Sigmoid colon (tissue), 7 donors: Measurements from ENCODE around the gene ITGB1. TPM values are rescaled to one million over a fixed set of nuclear protein-coding genes. Genes with fewer than 3 reads are reported as not detected.

Experiments
- DNase-seq: peaks from one replicate; pipeline ENCODE4 v3.0.0-alpha.2; 2019
- H3K27ac ChIP-seq, 4 donors: fragments of 200-600 bp; sonication (generic); one replicate each; pipeline ENCODE4 v1.5.1; 2016 to 2019; ENCODE audit warnings: mild to moderate bottlenecking in 1 of 4
- H3K27me3 ChIP-seq, 3 donors: fragments of 200-600 bp; sonication (generic); one replicate each; pipeline ENCODE4 v1.5.1; 2019; ENCODE audit warnings: mild to moderate bottlenecking in 1 of 3
- H3K36me3 ChIP-seq, 4 donors: fragments of 200-600 bp; sonication (generic); one replicate each; pipeline ENCODE4 v1.5.1; 2016 to 2019
- H3K4me1 ChIP-seq, 4 donors: fragments of 200-600 bp; sonication (generic); one replicate each; pipeline ENCODE4 v1.5.1; 2017 to 2019
- H3K4me3 ChIP-seq, 4 donors: fragments of 200-600 bp; sonication (generic); one replicate each; pipeline ENCODE4 v1.5.1; 2017 to 2019; ENCODE audit warnings: mild to moderate bottlenecking in 2 of 4, moderate library complexity in 1 of 4
- H3K9me3 ChIP-seq, 4 donors: fragments of 200-600 bp in 3 of 4; sonication (generic) in 3 of 4; one replicate each; pipeline versions ENCODE4 v1.5.1 to v1.6.1; 2013 to 2019
- EP300 ChIP-seq, 4 donors: sonication (generic); formaldehyde crosslinking; IDR thresholded peaks; one replicate each; pipeline ENCODE4 v1.6.1; 2017; ENCODE audit warnings: antibody characterized with exemption in 4 of 4
- POLR2A ChIP-seq, 2 donors: fragments of 450-650 bp; IDR thresholded peaks; one replicate each; pipeline ENCODE4 v1.6.1; 2016; ENCODE audit warnings: antibody characterized with exemption in 2 of 2, mild to moderate bottlenecking in 2 of 2, moderate library complexity in 2 of 2
- POLR2AphosphoS5 ChIP-seq, 4 donors: sonication (generic); formaldehyde crosslinking; IDR thresholded peaks; one replicate each; pipeline ENCODE4 v1.6.1; 2017; ENCODE audit warnings: antibody characterized with exemption in 4 of 4
- WGBS, 2 donors: extraction: QIAGEN DNeasy Blood & Tissue Kit; methylation state at CpG; one replicate each; pipeline ENCODE4 v1.1.7; 2013; 5-methylcytosine and 5-hydroxymethylcytosine counted together
- intact Hi-C: fragments of 100-400 bp; cut with DNase I; formaldehyde crosslinking; loops from one replicate; pipeline ENCODE4 v1.15.1; 2023
- polyA plus RNA-seq, 3 donors: library from polyadenylated mRNA; stranded (reverse); fragments of 200-250 nt; gene quantifications; one replicate each; pipeline ENCODE4 v1.2.3, GENCODE V29; 2013
- total RNA-seq, 4 donors: library from RNA; depleted of rRNA; stranded (reverse); fragments of >200 nt; gene quantifications; one replicate each; pipeline ENCODE4 v1.1.0, GENCODE V29; 2016
- TF ChIP-seq, protein P1 (sequence below), 4 experiments: fragments of 450-650 bp in 3 of 4; fragments of 200-600 bp in 1 of 4; IDR thresholded peaks; one replicate each; pipeline ENCODE4 v1.5.1; 2016 to 2019; ENCODE audit warnings: antibody characterized with exemption in 4 of 4, mild to moderate bottlenecking in 3 of 4, moderate library complexity in 2 of 4
- donor health status: healthy with polysubstance abuse.
- donor health status: Bipolar disorder and iron deficiency.
- donor health status: healthy.

ITGB1 gene
- total and polyA plus RNA-seq, 7 donors: 43.8 to 1,360 (median 588) TPM

DNA sequence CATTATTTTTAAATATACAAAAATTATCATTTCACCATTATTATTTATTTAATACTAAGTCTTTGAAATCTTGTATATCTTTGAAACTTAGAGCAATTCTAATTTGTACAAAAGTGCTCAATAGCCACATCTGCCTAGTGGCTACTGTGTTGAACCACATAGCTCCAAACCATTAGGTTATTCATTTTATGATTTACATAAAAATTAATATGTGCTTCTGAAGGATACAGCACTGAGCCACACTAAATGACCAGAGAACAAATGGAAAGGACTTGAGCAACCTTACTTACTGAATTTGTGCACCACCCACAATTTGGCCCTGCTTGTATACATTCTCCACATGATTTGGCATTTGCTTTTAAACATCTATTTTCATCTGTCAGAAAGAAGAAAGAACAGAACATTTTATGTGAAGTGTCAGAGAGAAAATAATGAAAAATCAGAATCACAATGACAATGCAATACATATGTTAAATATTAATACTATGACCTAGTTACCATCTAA lies 25.8 kb downstream of the ITGB1 start:
- H3K27me3 ChIP-seq: no peaks in the 10 kb centered on the region
- H3K4me1 ChIP-seq: peaks cover 0 to 71% (median 41%) of the 10 kb centered on the region in 4 donors
- H3K9me3 ChIP-seq: no peaks in the 10 kb centered on the region
- H3K36me3 ChIP-seq: peaks cover 0 to 25% (median 8%) of the 10 kb centered on the region in 4 donors
- TF ChIP-seq, protein P1, sequence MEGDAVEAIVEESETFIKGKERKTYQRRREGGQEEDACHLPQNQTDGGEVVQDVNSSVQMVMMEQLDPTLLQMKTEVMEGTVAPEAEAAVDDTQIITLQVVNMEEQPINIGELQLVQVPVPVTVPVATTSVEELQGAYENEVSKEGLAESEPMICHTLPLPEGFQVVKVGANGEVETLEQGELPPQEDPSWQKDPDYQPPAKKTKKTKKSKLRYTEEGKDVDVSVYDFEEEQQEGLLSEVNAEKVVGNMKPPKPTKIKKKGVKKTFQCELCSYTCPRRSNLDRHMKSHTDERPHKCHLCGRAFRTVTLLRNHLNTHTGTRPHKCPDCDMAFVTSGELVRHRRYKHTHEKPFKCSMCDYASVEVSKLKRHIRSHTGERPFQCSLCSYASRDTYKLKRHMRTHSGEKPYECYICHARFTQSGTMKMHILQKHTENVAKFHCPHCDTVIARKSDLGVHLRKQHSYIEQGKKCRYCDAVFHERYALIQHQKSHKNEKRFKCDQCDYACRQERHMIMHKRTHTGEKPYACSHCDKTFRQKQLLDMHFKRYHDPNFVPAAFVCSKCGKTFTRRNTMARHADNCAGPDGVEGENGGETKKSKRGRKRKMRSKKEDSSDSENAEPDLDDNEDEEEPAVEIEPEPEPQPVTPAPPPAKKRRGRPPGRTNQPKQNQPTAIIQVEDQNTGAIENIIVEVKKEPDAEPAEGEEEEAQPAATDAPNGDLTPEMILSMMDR (IDR thresholded peaks at IDR 0.05): no peak
- TF ChIP-seq EP300 (IDR thresholded peaks at IDR 0.05): no peak
- no peak for TF ChIP-seq POLR2A (IDR thresholded peaks at IDR 0.05)
- no peak for TF ChIP-seq POLR2AphosphoS5 (IDR thresholded peaks at IDR 0.05)
- H3K27ac ChIP-seq: peak overlapping the region in 3 of 4 donors; percentile 9 to 46 (median 25)
- DNase-seq: no peak
- intact Hi-C loops: no loop called here
- no peak overlapping the region for H3K4me3 ChIP-seq

DNA sequence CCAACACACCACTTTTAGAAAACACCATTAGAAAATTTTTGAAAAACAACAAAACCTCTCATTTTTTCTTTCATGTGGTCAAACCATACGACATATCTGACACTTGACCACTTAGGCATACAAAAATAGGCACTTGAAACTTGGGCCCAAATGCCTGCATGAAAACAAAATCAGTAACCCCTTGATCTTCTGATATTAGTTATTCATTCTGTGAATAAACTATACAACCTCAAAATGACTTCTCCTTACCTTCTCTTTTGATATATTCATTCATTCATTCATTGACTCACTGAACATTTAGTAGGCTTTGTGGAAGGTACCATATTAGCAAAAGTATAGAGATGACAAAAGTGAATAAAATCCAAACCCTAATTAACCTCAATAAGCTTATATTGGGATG lies 26.4 kb downstream of the ITGB1 start:
- WGBS, 2 donors: 58 to 86% methylated on average over 1 of the region's 1 CpG
- intact Hi-C loops: no loop called here
- H3K4me1 ChIP-seq: peaks cover 0 to 67% (median 35%) of the 10 kb centered on the region in 4 donors
- no peaks in the 10 kb centered on the region for H3K27me3 ChIP-seq
- no peak for DNase-seq
- TF ChIP-seq POLR2A (IDR thresholded peaks at IDR 0.05) (no peak), POLR2AphosphoS5 (IDR thresholded peaks at IDR 0.05) (no peak), EP300 (IDR thresholded peaks at IDR 0.05) (no peak)
- H3K36me3 ChIP-seq: peaks cover 0 to 32% (median 14%) of the 10 kb centered on the region in 4 donors
- no peaks in the 10 kb centered on the region for H3K9me3 ChIP-seq
- peak overlapping the region in 3 of 4 donors; percentile 25 to 46 (median 28) for H3K27ac ChIP-seq
- H3K4me3 ChIP-seq: no peak overlapping the region

DNA sequence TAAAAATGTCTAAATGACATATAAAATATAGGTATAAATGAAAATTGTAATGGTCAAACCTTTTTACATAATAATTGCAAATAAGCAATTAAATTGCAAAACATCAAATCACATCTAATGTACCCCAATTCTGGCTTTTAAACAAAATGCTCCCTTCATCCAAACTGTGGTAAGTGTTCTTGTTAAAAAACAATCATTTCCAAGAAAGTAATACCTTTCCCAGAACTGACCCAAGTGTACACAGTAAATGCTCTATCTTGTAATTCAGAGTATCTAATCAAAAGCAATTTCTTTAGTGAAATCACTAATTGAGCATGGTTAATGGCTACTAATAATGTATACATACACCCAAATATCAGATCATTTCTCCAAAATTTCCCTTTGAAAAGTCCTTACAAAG lies 28.0 kb downstream of the ITGB1 start:
- no peak for TF ChIP-seq POLR2A (IDR thresholded peaks at IDR 0.05)
- no peak for TF ChIP-seq EP300 (IDR thresholded peaks at IDR 0.05)
- TF ChIP-seq POLR2AphosphoS5 (IDR thresholded peaks at IDR 0.05): no peak
- DNase-seq: no peak
- Histone ChIP-seq H3K36me3 (peaks cover 0 to 45% (median 26%) of the 10 kb centered on the region in 4 donors), H3K27ac (peak overlapping the region in 3 of 4 donors; percentile 30 to 54 (median 33)), H3K9me3 (no peaks in the 10 kb centered on the region), H3K27me3 (no peaks in the 10 kb centered on the region), H3K4me1 (peaks cover 0 to 54% (median 26%) of the 10 kb centered on the region in 4 donors), H3K4me3 (no peak overlapping the region)
- intact Hi-C loops: no loop called here

DNA sequence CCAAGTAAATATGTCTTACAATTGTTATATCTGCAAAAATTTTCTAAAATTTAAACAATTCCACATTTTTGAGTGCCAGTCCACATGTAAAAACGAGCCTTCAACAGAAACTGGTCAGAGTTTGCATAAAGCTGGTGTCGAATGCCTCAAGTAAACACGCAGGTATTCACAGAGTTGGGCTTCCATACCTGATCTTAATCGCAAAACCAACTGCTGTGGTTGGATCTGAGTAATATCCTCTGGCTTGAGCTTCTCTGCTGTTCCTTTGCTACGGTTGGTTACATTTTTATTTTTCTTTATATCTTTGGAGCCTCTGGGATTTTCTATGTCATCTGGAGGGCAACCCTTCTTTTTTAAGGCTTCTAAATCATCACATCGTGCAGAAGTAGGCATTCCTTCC lies 28.4 kb downstream of the ITGB1 start:
- TF ChIP-seq EP300 (IDR thresholded peaks at IDR 0.05): no peak
- no peak for TF ChIP-seq POLR2AphosphoS5 (IDR thresholded peaks at IDR 0.05)
- TF ChIP-seq, protein P1 (IDR thresholded peaks at IDR 0.05): no peak
- no peak for TF ChIP-seq POLR2A (IDR thresholded peaks at IDR 0.05)
- 81 to 86% methylated on average over 6 of the region's 6 CpGs for WGBS, 2 donors

DNA sequence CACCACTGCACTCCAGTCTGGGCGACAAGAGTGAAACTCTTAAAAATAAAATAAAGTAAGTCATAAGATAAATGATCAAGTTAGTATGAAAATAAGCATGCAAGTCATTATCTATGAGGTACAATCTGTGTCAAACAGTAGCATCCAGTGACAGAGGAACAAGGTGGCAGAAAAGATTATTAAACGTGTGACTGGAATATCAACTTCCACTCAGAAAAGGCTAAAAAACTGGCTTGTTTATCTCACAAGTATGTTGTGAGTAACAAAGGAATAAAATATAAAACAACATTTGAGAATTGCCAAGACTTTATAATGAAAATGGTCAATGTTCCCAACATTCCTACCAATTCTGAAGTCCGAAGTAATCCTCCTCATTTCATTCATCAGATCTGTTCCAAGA lies 30.3 kb downstream of the ITGB1 start:
- WGBS, 2 donors: 93 to 97% methylated on average over 3 of the region's 3 CpGs
- no peak for DNase-seq
- intact Hi-C loops: no loop called here
- TF ChIP-seq POLR2A (IDR thresholded peaks at IDR 0.05): no peak
- Histone ChIP-seq H3K36me3 (peaks cover 0 to 56% (median 30%) of the 10 kb centered on the region in 4 donors), H3K27ac (peak overlapping the region in 1 of 4 donors; percentile 35), H3K4me1 (peaks cover 0 to 61% (median 33%) of the 10 kb centered on the region in 4 donors), H3K27me3 (no peaks in the 10 kb centered on the region), H3K4me3 (no peak overlapping the region), H3K9me3 (no peaks in the 10 kb centered on the region)

More for the DNA sequence above, 28.4 kb downstream of the ITGB1 start:
- intact Hi-C loops: no loop called here
- Histone ChIP-seq H3K27ac (peak overlapping the region in 3 of 4 donors; percentile 30 to 54 (median 33)), H3K36me3 (peaks cover 0 to 45% (median 28%) of the 10 kb centered on the region in 4 donors), H3K9me3 (no peaks in the 10 kb centered on the region), H3K4me1 (peaks cover 0 to 50% (median 25%) of the 10 kb centered on the region in 4 donors), H3K4me3 (no peak overlapping the region), H3K27me3 (no peaks in the 10 kb centered on the region)
- DNase-seq: no peak

DNA sequence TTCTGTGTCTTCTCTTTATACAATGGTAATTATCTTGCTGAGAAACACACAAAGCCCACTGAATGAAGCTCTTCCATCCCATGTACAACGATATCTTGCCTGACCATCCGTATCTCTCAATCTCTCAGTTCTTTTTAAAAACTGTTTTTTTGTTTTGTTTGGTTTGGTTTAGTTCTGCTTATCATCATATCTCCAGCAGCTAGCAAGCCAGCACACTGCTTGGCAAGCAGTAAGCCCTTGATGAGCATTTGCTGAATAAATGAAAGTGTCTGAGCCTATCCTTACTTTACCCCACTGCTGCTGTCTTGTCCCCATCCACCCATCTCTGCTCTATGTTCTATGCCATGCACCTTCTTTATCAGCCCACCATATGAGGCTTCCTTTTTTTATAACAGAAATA lies 34.2 kb downstream of the ITGB1 start:
- Histone ChIP-seq H3K4me1 (peaks cover 0 to 30% (median 10%) of the 10 kb centered on the region in 4 donors), H3K9me3 (no peaks in the 10 kb centered on the region), H3K36me3 (peaks cover 0 to 95% (median 48%) of the 10 kb centered on the region in 4 donors), H3K27ac (peak overlapping the region in 2 of 4 donors; percentile 47 to 58), H3K4me3 (no peak overlapping the region), H3K27me3 (no peaks in the 10 kb centered on the region)
- TF ChIP-seq POLR2A (IDR thresholded peaks at IDR 0.05) (no peak), POLR2AphosphoS5 (IDR thresholded peaks at IDR 0.05) (peak in 1 of 4 donors; percentile 27)
- TF ChIP-seq, protein P1 (IDR thresholded peaks at IDR 0.05): no peak
- intact Hi-C loops: no loop called here
- 88 to 92% methylated on average over 2 of the region's 2 CpGs for WGBS, 2 donors
- no peak for DNase-seq
